ENCODE measurements around the gene CBARP. TPM values are rescaled to one million over a fixed set of nuclear protein-coding genes. Genes with fewer than 3 reads are reported as not detected.

CBARP gene
- total RNA-seq, 1 donor from 2014 or later: 1.5 TPM

- no peak for DNase-seq (ENCODE audit: low spot score)
- H3K27ac Mint-ChIP-seq: peak overlapping the region; percentile 48
- no peaks in the 10 kb centered on the region for H3K9me3 Mint-ChIP-seq
- intact Hi-C loops (cut with micrococcal nuclease): no loop called here
- peaks cover 12% of the 10 kb centered on the region for H3K27me3 Mint-ChIP-seq (ENCODE audit: insufficient read depth)
- H3K36me3 Mint-ChIP-seq (ENCODE audit: low read depth): peaks cover 20% of the 10 kb centered on the region
- H3K4me3 Mint-ChIP-seq: no peak overlapping the region
- H3K4me1 Mint-ChIP-seq (ENCODE audit: low read depth): peaks cover 6% of the 10 kb centered on the region
Measured at GRCh38 chr19:1280636-1281568, 43.1 kb upstream of the CBARP start.

GRCh38 chr19:1279782-1280341, 42.1 kb upstream of the CBARP start:
- H3K4me1 Mint-ChIP-seq (ENCODE audit: low read depth): peaks cover 6% of the 10 kb centered on the region
- peak; percentile 71 for DNase-seq (ENCODE audit: low spot score)
- H3K9me3 Mint-ChIP-seq: no peaks in the 10 kb centered on the region
- H3K27ac Mint-ChIP-seq: peak overlapping the region; percentile 79
- peaks cover 10% of the 10 kb centered on the region for H3K27me3 Mint-ChIP-seq (ENCODE audit: insufficient read depth)
- peaks cover 20% of the 10 kb centered on the region for H3K36me3 Mint-ChIP-seq (ENCODE audit: low read depth)
- H3K4me3 Mint-ChIP-seq: peak overlapping the region; percentile 75
- intact Hi-C loops (cut with micrococcal nuclease): loop anchor here (1.0 to 5.0 kb wide), 4 partner anchors 92 to 372 kb away; partner anchors contain the start of genes ADAMTSL5, MBD3 and TCF3

- no peak overlapping the region for H3K27ac Mint-ChIP-seq
- H3K4me3 Mint-ChIP-seq: peak overlapping the region; percentile 75
- H3K27me3 Mint-ChIP-seq (ENCODE audit: insufficient read depth): peaks cover 1% of the 10 kb centered on the region
- DNase-seq (ENCODE audit: low spot score): no peak
- H3K9me3 Mint-ChIP-seq: no peaks in the 10 kb centered on the region
- intact Hi-C loops (cut with micrococcal nuclease): loop anchor here (1.0 to 5.0 kb wide), 4 partner anchors 93 to 373 kb away; partner anchors contain the start of genes ADAMTSL5, MBD3 and TCF3
- H3K36me3 Mint-ChIP-seq (ENCODE audit: low read depth): peaks cover 24% of the 10 kb centered on the region
- peaks cover 6% of the 10 kb centered on the region for H3K4me1 Mint-ChIP-seq (ENCODE audit: low read depth)
Measured at GRCh38 chr19:1278713-1279660, 41.2 kb upstream of the CBARP start.

GRCh38 chr19:1278074-1278473, 40.3 kb upstream of the CBARP start:
- no peak for DNase-seq (ENCODE audit: low spot score)
- Mint-ChIP-seq H3K36me3 (ENCODE audit: low read depth) (peaks cover 31% of the 10 kb centered on the region), H3K4me3 (peak overlapping the region; percentile 49), H3K27me3 (ENCODE audit: insufficient read depth) (no peaks in the 10 kb centered on the region), H3K9me3 (no peaks in the 10 kb centered on the region), H3K4me1 (ENCODE audit: low read depth) (peaks cover 7% of the 10 kb centered on the region), H3K27ac (no peak overlapping the region)
- intact Hi-C loops (cut with micrococcal nuclease): loop anchor here (5.0 kb wide), 3 partner anchors 234 to 374 kb away; partner anchors contain the start of genes ADAMTSL5, MBD3 and TCF3

- no peaks in the 10 kb centered on the region for H3K9me3 Mint-ChIP-seq
- H3K36me3 Mint-ChIP-seq (ENCODE audit: low read depth): peaks cover 40% of the 10 kb centered on the region
- H3K4me3 Mint-ChIP-seq: peak overlapping the region; percentile 93
- H3K27ac Mint-ChIP-seq: peak overlapping the region; percentile 97
- peaks cover 15% of the 10 kb centered on the region for H3K4me1 Mint-ChIP-seq (ENCODE audit: low read depth)
- no peak for DNase-seq (ENCODE audit: low spot score)
- intact Hi-C loops (cut with micrococcal nuclease): loop anchor here (5.0 kb wide), 3 partner anchors 235 to 375 kb away; partner anchors contain the start of genes ADAMTSL5, MBD3 and TCF3
- no peaks in the 10 kb centered on the region for H3K27me3 Mint-ChIP-seq (ENCODE audit: insufficient read depth)
Measured at GRCh38 chr19:1277061-1277460, 39.3 kb upstream of the CBARP start.

GRCh38 chr19:1276628-1277022, 38.8 kb upstream of the CBARP start:
- Mint-ChIP-seq H3K27ac (peak overlapping the region; percentile 97), H3K27me3 (ENCODE audit: insufficient read depth) (no peaks in the 10 kb centered on the region), H3K36me3 (ENCODE audit: low read depth) (peaks cover 44% of the 10 kb centered on the region), H3K9me3 (no peaks in the 10 kb centered on the region), H3K4me3 (peak overlapping the region; percentile 93), H3K4me1 (ENCODE audit: low read depth) (peaks cover 15% of the 10 kb centered on the region)
- no peak for DNase-seq (ENCODE audit: low spot score)
- intact Hi-C loops (cut with micrococcal nuclease): loop anchor here (5.0 kb wide), 3 partner anchors 236 to 376 kb away; partner anchors contain the start of genes ADAMTSL5, MBD3 and TCF3

- no peaks in the 10 kb centered on the region for H3K27me3 Mint-ChIP-seq (ENCODE audit: insufficient read depth)
- H3K4me1 Mint-ChIP-seq (ENCODE audit: low read depth): peaks cover 19% of the 10 kb centered on the region
- peaks cover 49% of the 10 kb centered on the region for H3K36me3 Mint-ChIP-seq (ENCODE audit: low read depth)
- intact Hi-C loops (cut with micrococcal nuclease): loop anchor here (1.0 to 5.0 kb wide), 6 partner anchors 78 to 479 kb away; partner anchors contain the start of genes ADAMTSL5, DAZAP1, MBD3 and PTBP1
- peak overlapping the region; percentile 93 for H3K4me3 Mint-ChIP-seq
- no peaks in the 10 kb centered on the region for H3K9me3 Mint-ChIP-seq
- DNase-seq (ENCODE audit: low spot score): no peak
- peak overlapping the region; percentile 97 for H3K27ac Mint-ChIP-seq
Measured at GRCh38 chr19:1275976-1276627, 38.3 kb upstream of the CBARP start.

- Mint-ChIP-seq H3K27ac (peak within 1 kb of the TSS; percentile 97), H3K9me3 (no peaks in the 10 kb centered on the region), H3K4me3 (peak within 1 kb of the TSS; percentile 93), H3K4me1 (ENCODE audit: low read depth) (peaks cover 26% of the 10 kb centered on the region), H3K27me3 (ENCODE audit: insufficient read depth) (no peaks in the 10 kb centered on the region), H3K36me3 (ENCODE audit: low read depth) (peaks cover 55% of the 10 kb centered on the region)
- intact Hi-C loops (cut with micrococcal nuclease): loop anchor here (1.0 to 5.0 kb wide), 6 partner anchors 79 to 478 kb away; partner anchors contain the start of genes ADAMTSL5, DAZAP1, MBD3 and PTBP1
- peak; percentile 93 for DNase-seq (ENCODE audit: low spot score)
Measured at GRCh38 chr19:1275260-1275975, 37.6 kb upstream of the CBARP start, which contains the start of gene FAM174C. TSS of gene FAM174C (plus strand) at chr19:1275530. CDS start at chr19:1275550, 20 bp downstream.

GRCh38 chr19:1274852-1275259, 37.1 kb upstream of the CBARP start:
- intact Hi-C loops (cut with micrococcal nuclease): loop anchor here (1.0 to 5.0 kb wide), 6 partner anchors 79 to 478 kb away; partner anchors contain the start of genes ADAMTSL5, DAZAP1, MBD3 and PTBP1
- Mint-ChIP-seq H3K36me3 (ENCODE audit: low read depth) (peaks cover 55% of the 10 kb centered on the region), H3K27me3 (ENCODE audit: insufficient read depth) (no peaks in the 10 kb centered on the region), H3K4me3 (peak overlapping the region; percentile 66), H3K4me1 (ENCODE audit: low read depth) (peaks cover 32% of the 10 kb centered on the region), H3K27ac (peak overlapping the region; percentile 74), H3K9me3 (no peaks in the 10 kb centered on the region)
- DNase-seq (ENCODE audit: low spot score): no peak

- intact Hi-C loops (cut with micrococcal nuclease): no loop called here
- peak overlapping the region; percentile 74 for H3K27ac Mint-ChIP-seq
- H3K4me3 Mint-ChIP-seq: peak overlapping the region; percentile 68
- peaks cover 33% of the 10 kb centered on the region for H3K4me1 Mint-ChIP-seq (ENCODE audit: low read depth)
- no peaks in the 10 kb centered on the region for H3K9me3 Mint-ChIP-seq
- no peak for DNase-seq (ENCODE audit: low spot score)
- H3K27me3 Mint-ChIP-seq (ENCODE audit: insufficient read depth): no peaks in the 10 kb centered on the region
- H3K36me3 Mint-ChIP-seq (ENCODE audit: low read depth): peaks cover 53% of the 10 kb centered on the region
Measured at GRCh38 chr19:1274081-1274851, 36.5 kb upstream of the CBARP start.

All from activated T-helper 1 cell treated with anti-CD3 and anti-CD28 coated beads, Interleukin-12 subunit alpha, Interleukin-12 subunit beta, Interleukin-2, Interleukin-4 antibody, amounts not matched to agents 30 ng/mL and 10 ng/mL and 1 ng/mL, durations not matched to agents 14 hours and 24 hours and 36 hours (primary cell).